SK-N-SH treated with all-trans-retinoic acid at 6 μM for 48 hours (cell line): Measurements from ENCODE around the gene ALDH1B1.

Source experiments
- ATAC-seq: fragments of 200-7000 bp; cut with Tn5 transposase; 3 replicates; pipeline ENCODE4 v1.9.1; 2020; ENCODE audit warnings: mild to moderate bottlenecking, moderate library complexity
- ARNTL ChIP-seq: fragments of 450-650 bp; formaldehyde crosslinking; IDR thresholded peaks from 2 replicates; pipeline ENCODE4 v1.5.0; 2020; ENCODE audit warnings: low read depth, mild to moderate bottlenecking, moderate library complexity, borderline replicate concordance
- BACH2 ChIP-seq: fragments of 250-450 bp; sonication (Bioruptor Pico); IDR thresholded peaks from 2 replicates; pipeline ENCODE4 v1.9.0; 2021; ENCODE audit warnings: mild to moderate bottlenecking, borderline replicate concordance
- CREB5 ChIP-seq: fragments of 250-450 bp; sonication (Bioruptor Pico); IDR thresholded peaks from 2 replicates; pipeline ENCODE4 v1.5.1; 2020; ENCODE audit warnings: low read depth, mild to moderate bottlenecking, moderate library complexity
- GLIS3 ChIP-seq: fragments of 250-450 bp; sonication (Bioruptor Pico); IDR thresholded peaks from 2 replicates; pipeline ENCODE4 v1.5.0; 2020; ENCODE audit warnings: mild to moderate bottlenecking, moderate library complexity
- ISL1 ChIP-seq: fragments of 250-450 bp; sonication (Bioruptor Pico); IDR thresholded peaks from 2 replicates; pipeline ENCODE4 v2.1.2; 2022; ENCODE audit warnings: mild to moderate bottlenecking, moderate library complexity
- OSR1 ChIP-seq: fragments of 250-450 bp; sonication (Bioruptor Pico); IDR thresholded peaks from 2 replicates; pipeline ENCODE4 v1.8.0; 2022; ENCODE audit warnings: moderate library complexity, mild to moderate bottlenecking, inconsistent platforms
- PPARA ChIP-seq: fragments of 250-450 bp; sonication (Bioruptor Pico); IDR thresholded peaks from 2 replicates; pipeline ENCODE4 v1.5.0; 2020; ENCODE audit warnings: mild to moderate bottlenecking, borderline replicate concordance
- RARB ChIP-seq: fragments of 250-450 bp; sonication (Bioruptor Pico); IDR thresholded peaks from 2 replicates; pipeline ENCODE4 v1.8.0; 2021; ENCODE audit warnings: mild to moderate bottlenecking, moderate library complexity
- SNAI2 ChIP-seq: fragments of 250-450 bp; sonication (Bioruptor Pico); IDR thresholded peaks from 2 replicates; pipeline ENCODE4 v1.5.0; 2020; ENCODE audit warnings: mild to moderate bottlenecking, moderate library complexity
- TCF4 ChIP-seq: fragments of 250-450 bp; sonication (Bioruptor Pico); IDR thresholded peaks from 2 replicates; pipeline ENCODE4 v1.8.0; 2021; ENCODE audit warnings: mild to moderate bottlenecking, moderate library complexity, borderline replicate concordance
- TOX ChIP-seq: fragments of 250-450 bp; sonication (Bioruptor Pico); IDR thresholded peaks from 2 replicates; pipeline ENCODE4 v1.8.0; 2021; ENCODE audit warnings: mild to moderate bottlenecking, moderate library complexity, borderline replicate concordance
- ZC3H10 ChIP-seq: fragments of 250-450 bp; sonication (Bioruptor Pico); IDR thresholded peaks from 2 replicates; pipeline ENCODE4 v1.5.1; 2021; ENCODE audit warnings: mild to moderate bottlenecking, moderate library complexity
- ZFP3 ChIP-seq: fragments of 250-450 bp; sonication (Bioruptor Pico); IDR thresholded peaks from 2 replicates; pipeline ENCODE4 v1.5.0; 2020; ENCODE audit warnings: mild to moderate bottlenecking, moderate library complexity
- ZFP30 ChIP-seq: fragments of 450-650 bp; formaldehyde crosslinking; IDR thresholded peaks from 2 replicates; pipeline ENCODE4 v1.5.0; 2022; ENCODE audit warnings: mild to moderate bottlenecking, moderate library complexity
- ZNF565 ChIP-seq: fragments of 450-650 bp; formaldehyde crosslinking; conservative IDR thresholded peaks from 2 replicates; pipeline ENCODE4 v1.5.0; 2020; ENCODE audit warnings: low read depth, mild to moderate bottlenecking, moderate library complexity
- ZNF70 ChIP-seq: fragments of 450-650 bp; formaldehyde crosslinking; IDR thresholded peaks from 2 replicates; pipeline ENCODE4 v1.5.0; 2020; ENCODE audit warnings: mild to moderate bottlenecking, moderate library complexity
- ZNF8 ChIP-seq: fragments of 450-650 bp; formaldehyde crosslinking; IDR thresholded peaks from 2 replicates; pipeline ENCODE4 v1.5.0; 2020; ENCODE audit warnings: mild to moderate bottlenecking, moderate library complexity
- TF ChIP-seq, protein P1 (sequence below): fragments of 250-450 bp; sonication (Bioruptor Pico); IDR thresholded peaks from 2 replicates; pipeline ENCODE4 v1.8.0; 2020; ENCODE audit warnings: mild to moderate bottlenecking, moderate library complexity, borderline replicate concordance
- TF ChIP-seq, protein P2 (sequence below): fragments of 250-450 bp; sonication (Bioruptor Pico); IDR thresholded peaks from 2 replicates; pipeline ENCODE4 v1.5.1; 2021; ENCODE audit warnings: mild to moderate bottlenecking, moderate library complexity
- TF ChIP-seq, protein P3 (sequence below): fragments of 250-450 bp; sonication (Bioruptor Pico); IDR thresholded peaks from 2 replicates; pipeline ENCODE4 v1.5.0; 2020; ENCODE audit warnings: mild to moderate bottlenecking, moderate library complexity
- TF ChIP-seq, protein P4 (sequence below): fragments of 250-450 bp; sonication (Bioruptor Pico); IDR thresholded peaks from 2 replicates; pipeline ENCODE4 v1.8.0; 2021; ENCODE audit warnings: low read depth, mild to moderate bottlenecking, moderate library complexity, borderline replicate concordance

ALDH1B1 gene

GRCh38 chr9:38360839-38361472 lies 31.5 kb upstream of the ALDH1B1 start:
- no peak for ATAC-seq
- TF ChIP-seq, protein P1, sequence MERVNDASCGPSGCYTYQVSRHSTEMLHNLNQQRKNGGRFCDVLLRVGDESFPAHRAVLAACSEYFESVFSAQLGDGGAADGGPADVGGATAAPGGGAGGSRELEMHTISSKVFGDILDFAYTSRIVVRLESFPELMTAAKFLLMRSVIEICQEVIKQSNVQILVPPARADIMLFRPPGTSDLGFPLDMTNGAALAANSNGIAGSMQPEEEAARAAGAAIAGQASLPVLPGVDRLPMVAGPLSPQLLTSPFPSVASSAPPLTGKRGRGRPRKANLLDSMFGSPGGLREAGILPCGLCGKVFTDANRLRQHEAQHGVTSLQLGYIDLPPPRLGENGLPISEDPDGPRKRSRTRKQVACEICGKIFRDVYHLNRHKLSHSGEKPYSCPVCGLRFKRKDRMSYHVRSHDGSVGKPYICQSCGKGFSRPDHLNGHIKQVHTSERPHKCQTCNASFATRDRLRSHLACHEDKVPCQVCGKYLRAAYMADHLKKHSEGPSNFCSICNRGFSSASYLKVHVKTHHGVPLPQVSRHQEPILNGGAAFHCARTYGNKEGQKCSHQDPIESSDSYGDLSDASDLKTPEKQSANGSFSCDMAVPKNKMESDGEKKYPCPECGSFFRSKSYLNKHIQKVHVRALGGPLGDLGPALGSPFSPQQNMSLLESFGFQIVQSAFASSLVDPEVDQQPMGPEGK (CRISPR knock-in tag) = no peak
- TF ChIP-seq ZFP30 (CRISPR knock-in tag) = no peak
- TF ChIP-seq PPARA (CRISPR knock-in tag) = no peak
- no peak for TF ChIP-seq ZNF565 (CRISPR knock-in tag)
- no peak for TF ChIP-seq ZFP3
- TF ChIP-seq, protein P2, sequence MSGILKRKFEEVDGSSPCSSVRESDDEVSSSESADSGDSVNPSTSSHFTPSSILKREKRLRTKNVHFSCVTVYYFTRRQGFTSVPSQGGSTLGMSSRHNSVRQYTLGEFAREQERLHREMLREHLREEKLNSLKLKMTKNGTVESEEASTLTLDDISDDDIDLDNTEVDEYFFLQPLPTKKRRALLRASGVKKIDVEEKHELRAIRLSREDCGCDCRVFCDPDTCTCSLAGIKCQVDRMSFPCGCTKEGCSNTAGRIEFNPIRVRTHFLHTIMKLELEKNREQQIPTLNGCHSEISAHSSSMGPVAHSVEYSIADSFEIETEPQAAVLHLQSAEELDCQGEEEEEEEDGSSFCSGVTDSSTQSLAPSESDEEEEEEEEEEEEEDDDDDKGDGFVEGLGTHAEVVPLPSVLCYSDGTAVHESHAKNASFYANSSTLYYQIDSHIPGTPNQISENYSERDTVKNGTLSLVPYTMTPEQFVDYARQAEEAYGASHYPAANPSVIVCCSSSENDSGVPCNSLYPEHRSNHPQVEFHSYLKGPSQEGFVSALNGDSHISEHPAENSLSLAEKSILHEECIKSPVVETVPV = no peak
- TF ChIP-seq TOX (CRISPR knock-in tag) = no peak
- no peak for TF ChIP-seq ZC3H10 (CRISPR knock-in tag)
- TF ChIP-seq, protein P3, sequence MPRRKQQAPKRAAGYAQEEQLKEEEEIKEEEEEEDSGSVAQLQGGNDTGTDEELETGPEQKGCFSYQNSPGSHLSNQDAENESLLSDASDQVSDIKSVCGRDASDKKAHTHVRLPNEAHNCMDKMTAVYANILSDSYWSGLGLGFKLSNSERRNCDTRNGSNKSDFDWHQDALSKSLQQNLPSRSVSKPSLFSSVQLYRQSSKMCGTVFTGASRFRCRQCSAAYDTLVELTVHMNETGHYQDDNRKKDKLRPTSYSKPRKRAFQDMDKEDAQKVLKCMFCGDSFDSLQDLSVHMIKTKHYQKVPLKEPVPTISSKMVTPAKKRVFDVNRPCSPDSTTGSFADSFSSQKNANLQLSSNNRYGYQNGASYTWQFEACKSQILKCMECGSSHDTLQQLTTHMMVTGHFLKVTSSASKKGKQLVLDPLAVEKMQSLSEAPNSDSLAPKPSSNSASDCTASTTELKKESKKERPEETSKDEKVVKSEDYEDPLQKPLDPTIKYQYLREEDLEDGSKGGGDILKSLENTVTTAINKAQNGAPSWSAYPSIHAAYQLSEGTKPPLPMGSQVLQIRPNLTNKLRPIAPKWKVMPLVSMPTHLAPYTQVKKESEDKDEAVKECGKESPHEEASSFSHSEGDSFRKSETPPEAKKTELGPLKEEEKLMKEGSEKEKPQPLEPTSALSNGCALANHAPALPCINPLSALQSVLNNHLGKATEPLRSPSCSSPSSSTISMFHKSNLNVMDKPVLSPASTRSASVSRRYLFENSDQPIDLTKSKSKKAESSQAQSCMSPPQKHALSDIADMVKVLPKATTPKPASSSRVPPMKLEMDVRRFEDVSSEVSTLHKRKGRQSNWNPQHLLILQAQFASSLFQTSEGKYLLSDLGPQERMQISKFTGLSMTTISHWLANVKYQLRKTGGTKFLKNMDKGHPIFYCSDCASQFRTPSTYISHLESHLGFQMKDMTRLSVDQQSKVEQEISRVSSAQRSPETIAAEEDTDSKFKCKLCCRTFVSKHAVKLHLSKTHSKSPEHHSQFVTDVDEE (CRISPR knock-in tag) = no peak

- ATAC-seq = no peak
- TF ChIP-seq OSR1 (CRISPR knock-in tag) (no peak), ZNF8 (no peak), BACH2 (no peak)
- TF ChIP-seq, protein P3 (CRISPR knock-in tag) = no peak
These were observed 31.0 kb upstream of the ALDH1B1 start for GRCh38 chr9:38361473-38361850.

- peak; percentile 87 for ATAC-seq
- TF ChIP-seq RARB (CRISPR knock-in tag) (no peak), TOX (CRISPR knock-in tag) (no peak), CREB5 (CRISPR knock-in tag) (no peak), ZNF565 (CRISPR knock-in tag) (no peak), SNAI2 (CRISPR knock-in tag) (no peak), ZFP30 (CRISPR knock-in tag) (no peak), ZC3H10 (CRISPR knock-in tag) (no peak), ARNTL (CRISPR knock-in tag) (no peak), ZNF70 (no peak), GLIS3 (no peak), OSR1 (CRISPR knock-in tag) (no peak), ZNF8 (no peak), ISL1 (CRISPR knock-in tag) (no peak), BACH2 (no peak), TCF4 (CRISPR knock-in tag) (no peak), ZFP3 (no peak)
- TF ChIP-seq, protein P4, sequence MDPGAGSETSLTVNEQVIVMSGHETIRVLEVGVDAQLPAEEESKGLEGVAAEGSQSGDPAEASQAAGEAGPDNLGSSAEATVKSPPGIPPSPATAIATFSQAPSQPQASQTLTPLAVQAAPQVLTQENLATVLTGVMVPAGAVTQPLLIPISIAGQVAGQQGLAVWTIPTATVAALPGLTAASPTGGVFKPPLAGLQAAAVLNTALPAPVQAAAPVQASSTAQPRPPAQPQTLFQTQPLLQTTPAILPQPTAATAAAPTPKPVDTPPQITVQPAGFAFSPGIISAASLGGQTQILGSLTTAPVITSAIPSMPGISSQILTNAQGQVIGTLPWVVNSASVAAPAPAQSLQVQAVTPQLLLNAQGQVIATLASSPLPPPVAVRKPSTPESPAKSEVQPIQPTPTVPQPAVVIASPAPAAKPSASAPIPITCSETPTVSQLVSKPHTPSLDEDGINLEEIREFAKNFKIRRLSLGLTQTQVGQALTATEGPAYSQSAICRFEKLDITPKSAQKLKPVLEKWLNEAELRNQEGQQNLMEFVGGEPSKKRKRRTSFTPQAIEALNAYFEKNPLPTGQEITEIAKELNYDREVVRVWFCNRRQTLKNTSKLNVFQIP (CRISPR knock-in tag) = no peak
- TF ChIP-seq, protein P3 (CRISPR knock-in tag) = no peak
These were observed 29.5 kb upstream of the ALDH1B1 start for GRCh38 chr9:38362852-38363588.
